HG03354 (cell line): ENCODE data around the gene SPANXB1.
"Not testable (repeated sequence)": the region's sequence is repeated elsewhere in the genome, so short reads cannot be mapped to it uniquely, and the experiment has no call there.

Experiments
- ATAC-seq: cut with Tn5 transposase; IDR thresholded peaks from one replicate; pipeline ENCODE4 v1.9.1; 2021; ENCODE audit warnings: mild to moderate bottlenecking; ENCODE audit not compliant: unreplicated experiment, poor library complexity, severe bottlenecking

The SPANXB1 gene

DNA sequence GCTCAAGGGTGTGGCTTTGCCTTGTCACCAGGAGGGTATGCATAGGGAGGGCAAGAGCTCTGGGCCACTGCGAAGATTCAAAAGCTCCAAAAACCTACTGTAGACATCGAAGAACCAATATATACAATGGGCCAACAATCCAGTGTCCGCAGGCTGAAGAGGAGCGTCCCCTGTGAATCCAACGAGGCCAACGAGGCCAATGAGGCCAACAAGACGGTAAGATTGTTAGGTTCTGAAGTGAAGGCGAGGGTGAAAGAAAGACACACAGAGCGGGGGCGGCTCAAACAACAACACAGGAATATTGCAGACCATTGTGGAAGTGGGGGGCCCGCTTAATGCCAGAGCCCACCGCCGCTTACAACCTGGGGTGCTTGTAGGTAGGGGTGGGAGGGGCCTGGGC, at the start of gene SPANXB1:
SPANXB1 (plus strand) TSS at position 27 of the 400 bp plus-strand sequence; CDS start at position 127, 100 bp downstream.
- ATAC-seq = not testable (repeated sequence)

DNA sequence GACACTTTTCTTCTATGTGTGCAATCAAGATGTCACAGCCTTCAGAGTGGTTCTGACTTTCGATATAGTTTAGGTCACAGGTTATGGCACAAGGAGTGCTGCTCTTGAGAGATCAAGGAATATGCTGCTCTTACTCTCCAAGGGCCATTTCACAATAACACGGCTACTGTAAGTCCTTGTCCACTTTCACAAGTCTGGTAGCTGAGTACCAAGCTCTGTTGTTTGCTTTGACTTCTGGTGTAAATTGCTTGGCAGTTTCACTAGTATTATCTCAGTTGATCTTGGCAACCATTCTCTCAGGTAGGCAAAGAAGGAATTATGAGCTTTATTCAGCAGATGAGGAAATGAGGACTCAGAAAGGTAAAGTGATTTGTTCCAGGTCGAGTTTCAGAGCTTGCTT, 35.4 kb upstream of the SPANXB1 start:
- ATAC-seq = no peak

GRCh38 chrX:140971099-140971795, 31.1 kb upstream of the SPANXB1 start:
- no peak for ATAC-seq

- ATAC-seq = no peak
Observed at GRCh38 chrX:140975472-140975871, 26.9 kb upstream of the SPANXB1 start.

DNA sequence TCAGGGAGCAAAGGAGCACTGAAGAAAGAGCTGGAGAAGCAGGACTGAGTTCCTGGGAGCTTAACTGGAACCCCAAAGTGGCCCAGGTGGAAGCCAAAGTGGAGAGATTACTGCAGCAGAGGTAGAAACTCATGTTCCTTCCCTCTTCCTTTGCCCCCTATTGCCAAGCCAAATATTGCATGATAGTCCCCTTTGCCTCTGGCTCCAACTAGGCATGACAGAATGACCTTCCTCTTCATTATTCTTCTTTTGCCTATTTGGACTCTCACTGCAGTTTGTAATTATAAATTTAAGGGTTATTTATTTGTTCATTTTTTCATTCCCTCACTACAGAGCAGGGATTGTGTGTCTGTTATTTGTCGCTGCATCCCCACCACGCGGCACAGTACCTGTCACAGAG, 22.1 kb upstream of the SPANXB1 start:
- no peak for ATAC-seq

GRCh38 chrX:140983730-140984129, 18.7 kb upstream of the SPANXB1 start:
- no peak for ATAC-seq

DNA sequence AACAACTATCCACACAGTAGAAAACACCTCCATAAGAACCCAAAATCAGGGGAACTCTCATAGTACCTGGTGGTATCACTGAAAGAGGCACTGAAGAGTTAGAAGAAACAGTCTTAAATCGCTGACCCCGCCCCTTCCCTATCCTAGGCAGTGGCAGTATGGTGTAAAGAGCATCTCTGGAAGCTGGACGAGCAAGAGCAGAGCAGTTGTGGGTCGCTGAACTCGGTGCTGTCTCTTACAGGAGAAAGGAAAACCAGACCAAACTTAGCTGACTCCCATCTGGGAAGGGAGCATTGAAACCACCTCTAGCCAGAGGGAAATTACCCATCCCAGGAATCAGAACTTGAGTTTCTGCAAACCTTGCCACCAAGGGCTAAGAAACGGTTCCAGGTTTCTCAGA, 2.8 kb downstream of the SPANXB1 start:
- not testable (repeated sequence) for ATAC-seq

DNA sequence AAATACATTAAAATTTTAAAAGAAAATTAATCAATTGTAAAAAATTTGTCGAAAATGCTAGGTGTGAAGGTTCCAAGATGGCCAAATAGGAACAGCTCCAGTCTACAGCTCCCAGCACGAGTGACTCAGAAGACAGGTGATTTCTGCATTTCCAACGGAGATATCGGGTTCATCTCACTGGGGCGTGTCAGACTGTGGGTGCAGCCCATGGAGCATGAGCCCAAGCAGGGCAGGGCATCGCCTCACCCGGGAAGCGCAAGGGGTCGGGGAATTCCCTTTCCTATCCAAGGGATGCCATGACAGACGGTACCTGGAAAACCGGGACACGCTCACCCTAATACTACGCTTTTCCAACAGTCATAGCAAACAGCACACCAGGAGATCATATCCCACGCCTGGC, 41.9 kb downstream of the SPANXB1 start:
- ATAC-seq = not testable (repeated sequence)

- not testable (repeated sequence) for ATAC-seq
Observed at GRCh38 chrX:141049878-141050277, 47.5 kb downstream of the SPANXB1 start.

GRCh38 chrX:141052098-141052497, 49.7 kb downstream of the SPANXB1 start:
- ATAC-seq = not testable (repeated sequence)
